Measurements from ENCODE around the gene DNAH14. TPM values are rescaled to one million over a fixed set of nuclear protein-coding genes. Genes with fewer than 3 reads are reported as not detected.
"Not testable (repeated sequence)": the region's sequence is repeated elsewhere in the genome, so short reads cannot be mapped to it uniquely, and the experiment has no call there.

The DNAH14 gene
- total and polyA plus RNA-seq, 2 donors from 2014 or later: 6.6 to 25.1 TPM

- intact Hi-C loops (cut with DNase I): no loop called here
- DNase-seq: no peak
- Histone ChIP-seq H3K36me3 (ENCODE audit: control insufficient read depth in 2 of 3, insufficient read depth in 3 of 3, low read length in 3 of 3) (no peaks in the 10 kb centered on the region), H3K4me1 (ENCODE audit: control insufficient read depth in 2 of 3, insufficient read depth in 2 of 3, low read depth in 1 of 3, low read length in 3 of 3) (no peaks in the 10 kb centered on the region), H3K4me3 (ENCODE audit: low read length in 3 of 3) (no peak overlapping the region), H3K9me3 (ENCODE audit: control insufficient read depth in 2 of 3, insufficient read depth in 1 of 3, low read length in 3 of 3) (no peaks in the 10 kb centered on the region), H3K27ac (ENCODE audit: low read depth in 2 of 2, low read length in 2 of 2) (no peak overlapping the region), H3K9ac (ENCODE audit: low read length in 3 of 3) (no peak overlapping the region), H3K27me3 (ENCODE audit: control insufficient read depth, insufficient read depth, low read length) (no peaks in the 10 kb centered on the region)
- no peak for FAIRE-seq
- TF ChIP-seq, protein P1, sequence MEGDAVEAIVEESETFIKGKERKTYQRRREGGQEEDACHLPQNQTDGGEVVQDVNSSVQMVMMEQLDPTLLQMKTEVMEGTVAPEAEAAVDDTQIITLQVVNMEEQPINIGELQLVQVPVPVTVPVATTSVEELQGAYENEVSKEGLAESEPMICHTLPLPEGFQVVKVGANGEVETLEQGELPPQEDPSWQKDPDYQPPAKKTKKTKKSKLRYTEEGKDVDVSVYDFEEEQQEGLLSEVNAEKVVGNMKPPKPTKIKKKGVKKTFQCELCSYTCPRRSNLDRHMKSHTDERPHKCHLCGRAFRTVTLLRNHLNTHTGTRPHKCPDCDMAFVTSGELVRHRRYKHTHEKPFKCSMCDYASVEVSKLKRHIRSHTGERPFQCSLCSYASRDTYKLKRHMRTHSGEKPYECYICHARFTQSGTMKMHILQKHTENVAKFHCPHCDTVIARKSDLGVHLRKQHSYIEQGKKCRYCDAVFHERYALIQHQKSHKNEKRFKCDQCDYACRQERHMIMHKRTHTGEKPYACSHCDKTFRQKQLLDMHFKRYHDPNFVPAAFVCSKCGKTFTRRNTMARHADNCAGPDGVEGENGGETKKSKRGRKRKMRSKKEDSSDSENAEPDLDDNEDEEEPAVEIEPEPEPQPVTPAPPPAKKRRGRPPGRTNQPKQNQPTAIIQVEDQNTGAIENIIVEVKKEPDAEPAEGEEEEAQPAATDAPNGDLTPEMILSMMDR (IDR thresholded peaks at IDR 0.05; ENCODE audit: borderline replicate concordance, extremely low read depth, insufficient read depth): no peak
Measured at GRCh38 chr1:225143001-225143400, 213.5 kb downstream of the DNAH14 start.

- DNase-seq (peak in 1 of 5 donors; percentile 45), FAIRE-seq (no peak)
- H3K9ac ChIP-seq (ENCODE audit: low read length in 3 of 3): no peak overlapping the region
- no peaks in the 10 kb centered on the region for H3K36me3 ChIP-seq (ENCODE audit: control insufficient read depth in 2 of 3, insufficient read depth in 3 of 3, low read length in 3 of 3)
- no peaks in the 10 kb centered on the region for H3K27me3 ChIP-seq (ENCODE audit: control insufficient read depth, insufficient read depth, low read length)
- intact Hi-C loops (cut with DNase I): no loop called here
- H3K27ac ChIP-seq (ENCODE audit: low read depth in 2 of 2, low read length in 2 of 2): no peak overlapping the region
- H3K4me3 ChIP-seq (ENCODE audit: low read length in 3 of 3): no peak overlapping the region
- H3K9me3 ChIP-seq (ENCODE audit: control insufficient read depth in 2 of 3, insufficient read depth in 1 of 3, low read length in 3 of 3): no peaks in the 10 kb centered on the region
- TF ChIP-seq, protein P1 (IDR thresholded peaks at IDR 0.05; ENCODE audit: borderline replicate concordance, extremely low read depth, insufficient read depth): no peak
- no peaks in the 10 kb centered on the region for H3K4me1 ChIP-seq (ENCODE audit: control insufficient read depth in 2 of 3, insufficient read depth in 2 of 3, low read depth in 1 of 3, low read length in 3 of 3)
Measured at GRCh38 chr1:225146478-225146877, 217.0 kb downstream of the DNAH14 start.

DNA sequence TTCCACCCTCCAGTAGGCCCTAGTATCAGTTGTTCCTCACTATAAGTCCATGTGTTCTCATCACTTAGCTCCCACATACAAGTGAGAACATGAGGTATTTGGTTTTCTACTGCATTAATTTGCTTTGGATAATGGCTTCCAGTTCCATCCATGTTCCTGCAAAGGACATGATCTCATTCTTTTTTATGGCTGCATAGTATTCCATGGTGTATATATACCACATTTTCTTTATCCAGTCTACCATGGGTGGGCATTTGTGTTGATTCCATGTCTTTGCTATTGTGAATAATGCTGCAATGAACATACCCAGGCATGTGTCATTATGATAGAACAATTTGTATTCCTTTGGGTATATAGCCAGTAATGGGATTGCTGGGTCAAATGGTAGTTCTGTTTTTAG is 218.3 kb downstream of the DNAH14 start:
- H3K4me1 ChIP-seq (ENCODE audit: control insufficient read depth in 2 of 3, insufficient read depth in 2 of 3, low read depth in 1 of 3, low read length in 3 of 3); H3K27me3 ChIP-seq (ENCODE audit: control insufficient read depth, insufficient read depth, low read length); H3K9ac ChIP-seq (ENCODE audit: low read length in 3 of 3); intact Hi-C loops (cut with DNase I); H3K9me3 ChIP-seq (ENCODE audit: control insufficient read depth in 2 of 3, insufficient read depth in 1 of 3, low read length in 3 of 3); H3K36me3 ChIP-seq (ENCODE audit: control insufficient read depth in 2 of 3, insufficient read depth in 3 of 3, low read length in 3 of 3); FAIRE-seq; H3K4me3 ChIP-seq (ENCODE audit: low read length in 3 of 3); H3K27ac ChIP-seq (ENCODE audit: low read depth in 2 of 2, low read length in 2 of 2); DNase-seq: not testable (repeated sequence)

DNA sequence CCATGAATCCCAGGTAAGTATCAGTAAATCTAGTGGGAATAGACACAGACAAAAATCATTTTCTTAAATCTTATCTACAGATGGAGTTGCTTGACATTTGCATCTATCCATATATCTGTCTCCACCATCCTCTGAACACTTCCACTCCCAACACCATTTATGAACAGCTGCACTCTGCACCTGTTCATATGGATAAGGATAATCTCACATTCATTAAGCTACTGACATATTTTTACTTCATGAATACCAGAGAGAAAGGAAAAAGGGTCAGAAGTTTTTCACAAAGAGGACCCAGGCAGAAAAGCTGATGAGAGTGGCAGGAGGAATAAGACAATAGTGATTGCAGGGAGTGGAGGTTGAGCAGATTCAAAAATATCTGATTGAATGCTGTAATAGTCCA is 222.6 kb downstream of the DNAH14 start:
- H3K27me3 ChIP-seq (ENCODE audit: control insufficient read depth, insufficient read depth, low read length): no peaks in the 10 kb centered on the region
- H3K9ac ChIP-seq (ENCODE audit: low read length in 3 of 3): no peak overlapping the region
- FAIRE-seq (no peak), DNase-seq (no peak)
- H3K4me3 ChIP-seq (ENCODE audit: low read length in 3 of 3): no peak overlapping the region
- intact Hi-C loops (cut with DNase I): no loop called here
- H3K9me3 ChIP-seq (ENCODE audit: control insufficient read depth in 2 of 3, insufficient read depth in 1 of 3, low read length in 3 of 3): no peaks in the 10 kb centered on the region
- TF ChIP-seq, protein P1 (IDR thresholded peaks at IDR 0.05; ENCODE audit: borderline replicate concordance, extremely low read depth, insufficient read depth): no peak
- H3K36me3 ChIP-seq (ENCODE audit: control insufficient read depth in 2 of 3, insufficient read depth in 3 of 3, low read length in 3 of 3): no peaks in the 10 kb centered on the region
- H3K4me1 ChIP-seq (ENCODE audit: control insufficient read depth in 2 of 3, insufficient read depth in 2 of 3, low read depth in 1 of 3, low read length in 3 of 3): no peaks in the 10 kb centered on the region
- no peak overlapping the region for H3K27ac ChIP-seq (ENCODE audit: low read depth in 2 of 2, low read length in 2 of 2)
